Upper lobe of left lung (tissue), 4 donors: ENCODE measurements around the gene GLIPR1L1.

Experiments used
- CTCF ChIP-seq, 6 experiments: fragments of 450-650 bp in 4 of 6; fragments of 200-600 bp in 2 of 6; sonication (generic) in 2 of 6; IDR thresholded peaks; one replicate each; pipeline ENCODE4 v1.5.1; 2016 to 2019; ENCODE audit warnings: antibody characterized with exemption in 6 of 6
- POLR2A ChIP-seq, 4 donors: fragments of 450-650 bp; IDR thresholded peaks; one replicate each; pipeline ENCODE4 v1.5.1; 2016 to 2017; ENCODE audit warnings: antibody characterized with exemption in 4 of 4, mild to moderate bottlenecking in 2 of 4
- POLR2AphosphoS5 ChIP-seq, 2 donors: sonication (generic); formaldehyde crosslinking; IDR thresholded peaks; one replicate each; pipeline ENCODE4 v1.5.1; 2017; ENCODE audit warnings: antibody characterized with exemption in 2 of 2

- TF ChIP-seq POLR2AphosphoS5 (IDR thresholded peaks at IDR 0.05) = no peak
- TF ChIP-seq POLR2A (IDR thresholded peaks at IDR 0.05) = no peak
- TF ChIP-seq CTCF (IDR thresholded peaks at IDR 0.05) = no peak
Measured at GRCh38 chr12:75361408-75361807, 26.9 kb downstream of the GLIPR1L1 start.
